ENCODE results near the gene TLCD4. TPM values are rescaled to one million over a fixed set of nuclear protein-coding genes. Genes with fewer than 3 reads are reported as not detected.

TLCD4 gene
- polyA plus RNA-seq, 1 donor (not counting 4 experiments of a cell fraction or from before 2014, with no cell fraction given) = 0.01 TPM

- no peaks in the 10 kb centered on the region for H3K9me1 ChIP-seq (ENCODE audit: control insufficient read depth, extremely low read depth, insufficient read depth, low read length)
- no peak overlapping the region for H3K4me3 ChIP-seq (ENCODE audit: control insufficient read depth in 2 of 3, extremely low read depth in 1 of 3, insufficient read depth in 2 of 3, low read depth in 1 of 3, low read length in 3 of 3)
- H3K36me3 ChIP-seq (ENCODE audit: control insufficient read depth in 2 of 2, extremely low read depth in 1 of 2, insufficient read depth in 2 of 2, low read length in 2 of 2) = no peaks in the 10 kb centered on the region
- no peak overlapping the region for H2AFZ ChIP-seq (ENCODE audit: control insufficient read depth, low read length)
- TF ChIP-seq EZH2 (IDR thresholded peaks at IDR 0.05; ENCODE audit: low read length) (no peak), CTCF (optimal IDR thresholded peaks at IDR 0.05 in 1 of 3, IDR thresholded peaks at IDR 0.05 in 1 of 3, conservative IDR thresholded peaks at IDR 0.05 in 1 of 3; ENCODE audit: extremely low read depth in 1 of 3, insufficient read depth in 2 of 3, low read length in 3 of 3) (no peak)
- no peaks in the 10 kb centered on the region for H4K20me1 ChIP-seq (ENCODE audit: control insufficient read depth, extremely low read depth, insufficient read depth, low read length)
- no peak overlapping the region for H3K4me2 ChIP-seq (ENCODE audit: control insufficient read depth, extremely low read depth, insufficient read depth, low read depth, low read length)
- no peak overlapping the region for H3K27ac ChIP-seq (ENCODE audit: control insufficient read depth, insufficient read depth, low read length)
- FAIRE-seq (no peak), DNase-seq (ENCODE audit: low read depth, low spot score) (no peak)
- no peaks in the 10 kb centered on the region for H3K27me3 ChIP-seq (ENCODE audit: control insufficient read depth, extremely low read depth, insufficient read depth, low read length)
- dilution Hi-C loops (cut with MboI; ENCODE audit: extremely low pct_ligation_motif_present, low sequenced_read_pairs) = no loop called here
- no peaks in the 10 kb centered on the region for H3K4me1 ChIP-seq (ENCODE audit: control insufficient read depth, extremely low read depth, insufficient read depth, low read length)
- H3K9me3 ChIP-seq (ENCODE audit: control insufficient read depth, low read depth, low read length) = no peaks in the 10 kb centered on the region
- no peaks in the 10 kb centered on the region for H3K79me2 ChIP-seq (ENCODE audit: control insufficient read depth, insufficient read depth, low read length)
- H3K9ac ChIP-seq (ENCODE audit: control insufficient read depth, extremely low read depth, insufficient read depth, low read length) = no peak overlapping the region
Observed at GRCh38 chr1:95095833-95096217, 21.3 kb upstream of the TLCD4 start.

GRCh38 chr1:95096218-95096841 lies 20.8 kb upstream of the TLCD4 start:
- H2AFZ ChIP-seq (ENCODE audit: control insufficient read depth, low read length) = no peak overlapping the region

More at GRCh38 chr1:95096218-95096841, 20.8 kb upstream of the TLCD4 start:
- H3K27ac ChIP-seq (ENCODE audit: control insufficient read depth, insufficient read depth, low read length) = no peak overlapping the region
- no peaks in the 10 kb centered on the region for H3K27me3 ChIP-seq (ENCODE audit: control insufficient read depth, extremely low read depth, insufficient read depth, low read length)
- H3K9me1 ChIP-seq (ENCODE audit: control insufficient read depth, extremely low read depth, insufficient read depth, low read length) = no peaks in the 10 kb centered on the region
- no peaks in the 10 kb centered on the region for H3K36me3 ChIP-seq (ENCODE audit: control insufficient read depth in 2 of 2, extremely low read depth in 1 of 2, insufficient read depth in 2 of 2, low read length in 2 of 2)
- dilution Hi-C loops (cut with MboI; ENCODE audit: extremely low pct_ligation_motif_present, low sequenced_read_pairs) = no loop called here
- H3K9me3 ChIP-seq (ENCODE audit: control insufficient read depth, low read depth, low read length) = no peaks in the 10 kb centered on the region
- H3K79me2 ChIP-seq (ENCODE audit: control insufficient read depth, insufficient read depth, low read length) = no peaks in the 10 kb centered on the region
- H4K20me1 ChIP-seq (ENCODE audit: control insufficient read depth, extremely low read depth, insufficient read depth, low read length) = no peaks in the 10 kb centered on the region
- no peak for FAIRE-seq
- no peak for DNase-seq (ENCODE audit: low read depth, low spot score)
- TF ChIP-seq CTCF (optimal IDR thresholded peaks at IDR 0.05 in 1 of 3, IDR thresholded peaks at IDR 0.05 in 1 of 3, conservative IDR thresholded peaks at IDR 0.05 in 1 of 3; ENCODE audit: extremely low read depth in 1 of 3, insufficient read depth in 2 of 3, low read length in 3 of 3) = no peak
- H3K4me2 ChIP-seq (ENCODE audit: control insufficient read depth, extremely low read depth, insufficient read depth, low read depth, low read length) = no peak overlapping the region
- H3K4me1 ChIP-seq (ENCODE audit: control insufficient read depth, extremely low read depth, insufficient read depth, low read length) = no peaks in the 10 kb centered on the region
- no peak overlapping the region for H3K4me3 ChIP-seq (ENCODE audit: control insufficient read depth in 2 of 3, extremely low read depth in 1 of 3, insufficient read depth in 2 of 3, low read depth in 1 of 3, low read length in 3 of 3)
- H3K9ac ChIP-seq (ENCODE audit: control insufficient read depth, extremely low read depth, insufficient read depth, low read length) = no peak overlapping the region

Data from keratinocyte (primary cell).